GM19035 (cell line): ENCODE measurements around the gene C21orf58.
A peak's percentile ranks its signal among the peaks of the same experiment; 100 is the strongest.
"Not testable (repeated sequence)": the region's sequence is repeated elsewhere in the genome, so short reads cannot be mapped to it uniquely, and the experiment has no call there.

Experiments used
- ATAC-seq: cut with Tn5 transposase; IDR thresholded peaks from one replicate; pipeline ENCODE4 v1.9.1; 2021; ENCODE audit not compliant: unreplicated experiment

C21orf58 gene

DNA sequence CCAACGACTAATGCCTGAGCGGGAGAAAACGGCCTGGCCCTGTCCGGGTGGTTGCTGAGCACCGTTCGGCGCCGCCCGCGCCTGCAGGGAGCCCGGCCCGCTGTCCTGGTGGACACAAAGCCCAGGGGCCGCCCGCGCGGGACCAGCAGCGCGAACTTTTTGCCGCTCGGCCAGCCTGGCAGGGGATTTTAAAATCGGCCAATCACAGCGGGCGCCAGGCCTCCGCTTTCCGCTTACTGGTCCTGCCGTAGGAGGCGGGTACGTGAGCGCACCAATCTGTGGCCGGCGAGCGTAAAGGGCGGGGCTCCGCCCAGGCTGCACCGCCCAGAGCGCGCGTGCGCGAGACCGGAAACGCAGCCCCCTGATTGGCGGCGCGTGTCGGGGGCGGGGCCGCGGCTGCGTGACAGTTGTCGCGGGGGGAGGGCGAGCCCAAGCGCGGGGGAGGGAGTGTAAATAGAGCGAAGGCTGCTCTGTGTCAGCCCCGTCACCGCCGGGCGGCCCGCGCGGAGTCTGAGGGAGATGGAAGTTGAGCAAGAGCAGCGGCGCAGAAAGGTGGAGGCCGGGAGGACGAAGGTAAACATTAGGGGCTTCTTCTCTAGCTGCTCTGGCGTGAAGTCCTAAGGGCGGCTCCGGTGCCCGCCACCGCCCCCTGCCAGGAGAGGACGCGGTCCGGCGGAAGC lies at the start of gene C21orf58, which contains the start of gene PCNT:
C21orf58 (minus strand) TSS at position 161 of the 680 bp plus-strand sequence. CDS start 1,132 bp downstream, outside the sequence.
PCNT (plus strand) TSS at position 447 of the 680 bp plus-strand sequence; CDS start at position 520, 73 bp downstream.
- peak; percentile 78 for ATAC-seq

DNA sequence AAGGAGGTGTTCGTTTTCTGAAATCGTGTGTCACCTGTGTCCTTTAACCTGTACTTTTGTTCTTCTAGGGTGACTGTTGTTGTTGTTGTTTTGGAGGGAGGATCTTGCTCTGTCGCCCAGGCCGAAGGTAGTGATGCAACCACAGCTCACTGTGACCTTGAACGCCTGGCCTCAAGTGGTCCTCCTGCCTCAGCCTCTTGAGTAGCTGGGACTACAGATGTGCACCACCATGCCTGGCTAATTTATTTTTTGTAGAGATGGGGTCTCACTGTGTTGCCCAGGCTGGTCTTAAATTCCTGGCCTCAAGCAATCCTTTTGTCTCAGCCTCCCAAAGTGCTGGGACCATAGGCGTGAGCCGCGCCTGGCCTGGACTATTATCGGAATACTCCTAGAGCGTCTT lies 49.3 kb upstream of the C21orf58 start:
- ATAC-seq, result not testable (repeated sequence)

GRCh38 chr21:46372014-46372485 lies 48.4 kb upstream of the C21orf58 start:
- no peak for ATAC-seq

- no peak for ATAC-seq
Measured at GRCh38 chr21:46371204-46372013, 47.7 kb upstream of the C21orf58 start.

GRCh38 chr21:46369520-46370235 lies 46.0 kb upstream of the C21orf58 start:
- ATAC-seq, result no peak

GRCh38 chr21:46368533-46369285 lies 45.0 kb upstream of the C21orf58 start:
- ATAC-seq, result peak; percentile 62

GRCh38 chr21:46366966-46367365 lies 43.3 kb upstream of the C21orf58 start:
- ATAC-seq, result no peak

- ATAC-seq, result no peak
Measured at GRCh38 chr21:46366561-46366960, 42.9 kb upstream of the C21orf58 start.

GRCh38 chr21:46366091-46366490 lies 42.4 kb upstream of the C21orf58 start:
- ATAC-seq, result no peak

DNA sequence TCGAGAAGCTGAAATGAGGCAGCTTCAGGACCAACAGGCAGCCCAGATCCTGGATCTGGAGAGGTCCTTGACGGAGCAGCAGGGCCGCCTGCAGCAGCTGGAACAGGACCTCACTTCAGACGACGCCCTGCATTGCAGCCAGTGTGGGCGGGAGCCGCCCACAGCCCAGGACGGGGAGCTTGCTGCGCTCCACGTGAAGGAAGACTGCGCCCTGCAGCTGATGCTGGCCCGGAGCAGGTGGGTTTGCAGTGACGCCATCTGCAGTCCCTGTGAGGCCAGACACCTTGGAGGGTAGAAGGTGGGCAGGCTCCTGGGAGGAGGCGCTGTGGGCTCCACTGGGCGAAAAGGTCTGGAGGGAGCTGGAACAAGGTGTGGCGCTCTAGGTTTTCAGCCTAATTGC lies 40.0 kb upstream of the C21orf58 start:
- ATAC-seq, result no peak

DNA sequence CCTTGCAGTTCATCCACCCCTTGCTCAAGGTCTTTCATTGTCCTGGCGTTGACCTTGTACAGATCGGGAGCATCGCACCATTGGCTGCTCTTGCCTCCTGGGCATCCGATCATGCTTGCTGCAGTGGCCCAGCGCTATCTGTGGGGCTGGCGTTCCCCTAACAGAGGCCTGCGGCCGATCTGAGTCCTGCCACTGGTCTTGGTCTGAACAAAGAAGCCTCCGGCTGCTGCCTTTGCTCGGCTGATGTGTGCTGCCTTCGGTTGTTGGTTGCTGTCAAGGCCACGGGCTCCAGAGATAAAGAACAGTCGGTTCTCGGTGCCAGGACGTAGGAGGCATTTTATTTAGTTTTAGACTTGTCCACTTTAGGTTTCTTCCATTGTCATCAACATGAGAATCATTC lies 39.3 kb upstream of the C21orf58 start:
- no peak for ATAC-seq

- ATAC-seq, result no peak
Measured at GRCh38 chr21:46361935-46362334, 38.3 kb upstream of the C21orf58 start.

GRCh38 chr21:46361176-46361575 lies 37.5 kb upstream of the C21orf58 start:
- ATAC-seq, result no peak

GRCh38 chr21:46357684-46358425 lies 34.2 kb upstream of the C21orf58 start:
- ATAC-seq, result no peak

GRCh38 chr21:46357335-46357604 lies 33.6 kb upstream of the C21orf58 start:
- ATAC-seq, result no peak

DNA sequence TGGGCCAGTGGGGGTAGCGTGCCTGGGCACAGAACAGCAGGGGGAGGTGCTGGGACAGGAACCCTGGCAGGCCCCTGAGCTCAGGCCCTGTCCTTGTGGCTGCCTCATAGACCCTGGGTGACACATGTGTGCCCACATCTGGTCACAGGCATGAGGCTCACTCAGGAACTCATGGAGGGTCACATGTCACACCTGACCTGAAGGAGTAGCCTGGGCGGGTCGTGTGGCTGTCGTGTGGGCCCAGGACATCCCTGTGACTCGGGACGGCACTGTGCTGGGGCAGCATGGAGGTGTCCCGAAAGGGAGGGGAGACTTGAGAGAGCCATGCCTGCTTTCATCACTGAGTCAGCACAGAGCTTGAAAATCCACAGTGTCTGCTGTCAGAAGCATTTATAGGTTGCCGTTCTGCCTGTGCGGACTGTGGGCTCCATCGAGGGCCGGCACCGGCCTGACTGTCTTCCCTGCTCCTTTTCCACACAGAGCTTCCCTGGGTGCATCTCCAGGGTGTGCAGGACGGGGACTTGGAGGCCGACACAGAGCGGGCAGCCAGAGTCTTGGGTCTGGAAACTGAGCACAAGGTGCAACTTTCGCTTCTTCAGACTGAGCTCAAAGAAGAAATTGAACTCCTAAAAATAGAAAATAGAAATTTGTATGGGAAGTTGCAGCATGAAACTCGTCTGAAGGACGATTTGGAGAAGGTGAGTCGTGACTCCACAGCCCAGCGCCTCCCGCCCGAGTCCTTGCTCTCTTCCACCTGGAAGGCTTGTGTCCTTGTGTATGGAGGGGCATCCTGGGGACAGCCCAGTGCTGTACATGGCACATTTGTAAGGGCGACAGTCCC lies 33.0 kb upstream of the C21orf58 start:
- no peak for ATAC-seq

- ATAC-seq, result no peak
Measured at GRCh38 chr21:46356005-46356338, 32.3 kb upstream of the C21orf58 start.

DNA sequence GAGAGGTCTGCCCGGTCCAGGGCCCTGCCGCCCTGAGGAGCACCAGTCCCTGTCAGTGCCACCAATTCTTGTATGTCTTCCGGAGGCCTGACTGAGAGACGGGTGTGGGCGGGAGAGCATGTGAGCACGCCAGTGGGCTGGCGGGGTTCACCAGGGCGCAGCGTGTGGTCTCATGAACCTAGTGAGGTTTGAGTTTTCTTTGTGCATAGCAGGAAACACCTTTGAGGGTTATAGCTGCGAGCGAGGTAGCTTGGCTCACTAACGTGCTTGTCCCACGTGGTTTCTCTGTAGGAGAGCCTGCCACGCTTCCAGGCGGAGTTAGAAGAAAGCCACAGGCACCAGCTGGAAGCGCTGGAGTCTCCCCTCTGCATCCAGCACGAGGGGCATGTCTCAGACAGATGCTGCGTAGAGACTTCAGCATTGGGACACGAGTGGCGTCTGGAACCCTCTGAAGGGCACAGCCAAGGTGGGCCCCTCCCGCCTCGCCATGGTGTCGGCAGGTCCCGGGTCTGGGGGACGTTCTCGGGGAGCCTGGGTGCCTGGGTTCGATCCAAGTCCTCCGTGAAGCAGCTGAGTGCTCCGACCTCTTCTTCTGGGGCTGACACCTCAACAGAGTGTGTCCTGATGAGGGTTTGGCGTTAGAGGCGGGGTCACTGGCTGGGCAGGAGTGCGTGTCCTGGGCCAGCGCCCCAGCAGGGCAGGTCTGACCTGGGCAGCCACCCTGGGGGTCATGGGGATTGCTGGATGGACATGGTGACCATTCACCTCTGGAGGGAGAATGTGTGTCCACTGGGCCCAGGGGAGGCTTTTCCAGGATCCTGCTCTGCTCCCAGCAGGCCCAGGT lies 31.7 kb upstream of the C21orf58 start:
- ATAC-seq, result no peak

DNA sequence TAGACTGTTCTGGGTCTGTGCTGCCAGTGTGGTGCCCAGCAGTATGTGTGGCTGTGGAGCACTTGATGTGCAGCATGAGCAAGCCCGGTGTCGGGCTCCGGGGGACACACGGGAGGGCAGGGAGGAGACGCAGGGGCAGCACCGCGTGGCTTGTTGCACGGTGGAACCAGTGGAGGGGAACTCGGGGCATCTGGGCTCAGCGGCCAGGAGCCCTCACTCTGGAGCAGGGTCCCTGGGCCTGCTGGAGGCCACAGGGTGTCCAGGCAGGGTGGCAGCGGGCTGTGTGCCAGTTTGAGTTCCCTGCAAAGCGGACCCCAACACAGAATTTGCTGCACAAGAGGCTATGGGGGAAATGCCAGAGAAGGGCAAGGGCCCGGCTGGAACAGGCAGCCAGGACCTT lies 30.8 kb upstream of the C21orf58 start:
- ATAC-seq, result no peak
